DND-41 (cell line): ENCODE data around the gene ARHGAP21.

Experiments
- ATAC-seq: fragments of 200-7000 bp; cut with Tn5 transposase; 3 replicates; pipeline ENCODE4 v1.9.1; 2021; ENCODE audit warnings: low read depth; ENCODE audit not compliant: insufficient read depth
- DNase-seq: peaks from one replicate; pipeline ENCODE4 v3.0.0-alpha.2; 2020
- H2AFZ ChIP-seq: 2 replicates; pipeline ENCODE4 v1.6.0; 2012; ENCODE audit warnings: low read depth, low read length
- H3K27ac ChIP-seq: 2 replicates; pipeline ENCODE4 v1.5.1; 2012; ENCODE audit warnings: low read length, inconsistent platforms
- H3K27me3 ChIP-seq: fragments of 200-600 bp; sonication (generic); 2 replicates; pipeline ENCODE4 v1.6.0; 2012; ENCODE audit warnings: low read length, mild to moderate bottlenecking, inconsistent platforms; ENCODE audit not compliant: insufficient read depth, poor library complexity
- H3K36me3 ChIP-seq: 2 replicates; pipeline ENCODE4 v1.5.1; 2012; ENCODE audit warnings: low read length, inconsistent platforms; ENCODE audit not compliant: insufficient read depth
- H3K4me1 ChIP-seq: 2 replicates; pipeline ENCODE4 v1.5.1; 2012; ENCODE audit warnings: mild to moderate bottlenecking, low read length; ENCODE audit not compliant: insufficient read depth
- H3K4me2 ChIP-seq: 2 replicates; pipeline ENCODE4 v1.6.0; 2012; ENCODE audit warnings: mild to moderate bottlenecking, moderate library complexity, low read length, inconsistent platforms; ENCODE audit not compliant: insufficient read depth
- H3K4me3 ChIP-seq, 2 experiments: fragments of 200-600 bp in 1 of 2; shearing (Covaris generic) in 1 of 2; 2 replicates each; pipeline ENCODE4 v1.5.1; 2012 to 2016; ENCODE audit warnings: inconsistent platforms in 2 of 2, low read length in 2 of 2, mild to moderate bottlenecking in 2 of 2, low read depth in 1 of 2, moderate library complexity in 1 of 2
- H3K79me2 ChIP-seq: 2 replicates; pipeline ENCODE4 v1.6.0; 2012; ENCODE audit warnings: low read length, inconsistent platforms; ENCODE audit not compliant: insufficient read depth
- H3K9ac ChIP-seq: 2 replicates; pipeline ENCODE4 v1.6.0; 2012; ENCODE audit warnings: low read depth, mild to moderate bottlenecking, inconsistent platforms, low read length, moderate library complexity
- H3K9me3 ChIP-seq: 2 replicates; pipeline ENCODE4 v1.5.1; 2012; ENCODE audit warnings: low read length, moderate library complexity, mild to moderate bottlenecking, inconsistent platforms; ENCODE audit not compliant: insufficient read depth, severe bottlenecking
- H4K20me1 ChIP-seq: 2 replicates; pipeline ENCODE4 v1.6.0; 2012; ENCODE audit warnings: low read length; ENCODE audit not compliant: insufficient read depth
- EZH2 ChIP-seq: IDR thresholded peaks from 3 replicates; pipeline ENCODE4 v1.6.1; 2012; ENCODE audit warnings: borderline replicate concordance, low read depth, mild to moderate bottlenecking, moderate library complexity, low read length, inconsistent platforms; ENCODE audit not compliant: severe bottlenecking
- TF ChIP-seq, protein P1 (sequence below): IDR thresholded peaks from 2 replicates; pipeline ENCODE4 v1.5.1; 2012; ENCODE audit warnings: borderline replicate concordance, low read length, moderate library complexity, mild to moderate bottlenecking; ENCODE audit not compliant: poor library complexity, severe bottlenecking; ENCODE audit errors: extremely low read depth

The ARHGAP21 gene

DNA sequence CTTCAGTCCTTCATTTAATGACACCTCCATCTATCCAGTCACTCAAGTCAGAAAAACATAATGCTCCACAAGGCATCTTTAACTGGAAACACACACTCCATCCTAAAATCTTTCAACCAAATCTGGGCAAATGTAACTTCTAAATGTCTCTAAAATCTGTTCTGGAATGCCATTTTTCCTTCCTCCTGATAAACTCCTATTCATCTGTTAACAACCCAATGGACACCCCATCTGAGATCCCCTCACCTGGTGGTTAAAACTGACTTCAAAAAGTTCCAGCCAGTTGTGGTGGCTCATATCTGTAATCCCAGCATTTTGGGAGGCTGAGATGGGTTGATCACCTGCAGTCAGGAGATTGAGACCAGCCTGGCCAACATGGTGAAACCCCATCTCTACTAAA, 78.7 kb downstream of the ARHGAP21 start:
- Histone ChIP-seq H3K4me3 (no peak overlapping the region), H3K4me1 (peaks cover 25% of the 10 kb centered on the region), H3K27me3 (no peaks in the 10 kb centered on the region), H3K36me3 (peaks cover 10% of the 10 kb centered on the region; the same call in 1 of the 2 replicates), H3K27ac (peak overlapping the region; percentile 59; the same call in 1 of the 2 replicates), H4K20me1 (no peaks in the 10 kb centered on the region), H3K9me3 (no peaks in the 10 kb centered on the region), H3K79me2 (peaks cover 33% of the 10 kb centered on the region), H2AFZ (no peak overlapping the region), H3K4me2 (no peak overlapping the region), H3K9ac (no peak overlapping the region)
- TF ChIP-seq, protein P1, sequence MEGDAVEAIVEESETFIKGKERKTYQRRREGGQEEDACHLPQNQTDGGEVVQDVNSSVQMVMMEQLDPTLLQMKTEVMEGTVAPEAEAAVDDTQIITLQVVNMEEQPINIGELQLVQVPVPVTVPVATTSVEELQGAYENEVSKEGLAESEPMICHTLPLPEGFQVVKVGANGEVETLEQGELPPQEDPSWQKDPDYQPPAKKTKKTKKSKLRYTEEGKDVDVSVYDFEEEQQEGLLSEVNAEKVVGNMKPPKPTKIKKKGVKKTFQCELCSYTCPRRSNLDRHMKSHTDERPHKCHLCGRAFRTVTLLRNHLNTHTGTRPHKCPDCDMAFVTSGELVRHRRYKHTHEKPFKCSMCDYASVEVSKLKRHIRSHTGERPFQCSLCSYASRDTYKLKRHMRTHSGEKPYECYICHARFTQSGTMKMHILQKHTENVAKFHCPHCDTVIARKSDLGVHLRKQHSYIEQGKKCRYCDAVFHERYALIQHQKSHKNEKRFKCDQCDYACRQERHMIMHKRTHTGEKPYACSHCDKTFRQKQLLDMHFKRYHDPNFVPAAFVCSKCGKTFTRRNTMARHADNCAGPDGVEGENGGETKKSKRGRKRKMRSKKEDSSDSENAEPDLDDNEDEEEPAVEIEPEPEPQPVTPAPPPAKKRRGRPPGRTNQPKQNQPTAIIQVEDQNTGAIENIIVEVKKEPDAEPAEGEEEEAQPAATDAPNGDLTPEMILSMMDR = no peak
- no peak for TF ChIP-seq EZH2
- no peak for ATAC-seq
- no peak for DNase-seq

DNA sequence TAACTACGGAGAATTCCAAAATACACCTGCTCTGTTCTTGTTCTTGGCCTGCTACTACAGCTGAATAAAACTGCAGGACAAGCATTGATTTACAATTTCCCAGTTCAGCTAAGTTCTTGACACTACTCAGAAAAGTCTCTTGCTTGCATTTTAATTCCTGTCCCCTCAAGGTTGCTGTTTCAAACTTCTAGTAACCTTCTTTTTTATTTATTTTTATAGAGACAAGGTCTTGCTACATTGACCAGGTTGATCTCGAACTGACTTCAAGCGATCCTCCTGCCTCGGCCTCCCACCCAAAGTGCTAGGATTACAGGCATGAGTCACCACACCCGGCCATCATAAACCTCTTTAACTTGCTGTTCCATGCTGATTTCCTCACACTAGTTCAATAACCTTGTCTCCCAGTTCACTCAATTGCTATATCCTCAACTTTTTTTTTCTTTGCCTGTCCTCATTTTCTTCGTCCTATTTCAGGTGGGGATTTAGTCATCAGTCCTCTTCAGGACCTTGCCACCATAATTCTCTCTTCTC, 79.9 kb downstream of the ARHGAP21 start:
- Histone ChIP-seq H4K20me1 (no peaks in the 10 kb centered on the region), H3K4me3 (no peak overlapping the region), H3K9ac (no peak overlapping the region), H3K4me1 (peaks cover 25% of the 10 kb centered on the region), H3K79me2 (peaks cover 31% of the 10 kb centered on the region), H3K27me3 (no peaks in the 10 kb centered on the region), H3K9me3 (no peaks in the 10 kb centered on the region), H3K4me2 (no peak overlapping the region), H3K36me3 (peaks cover 8% of the 10 kb centered on the region; the same call in 1 of the 2 replicates), H3K27ac (no peak overlapping the region), H2AFZ (no peak overlapping the region)
- no peak for ATAC-seq
- DNase-seq = no peak
- TF ChIP-seq, protein P1 = no peak
- TF ChIP-seq EZH2 = no peak

DNA sequence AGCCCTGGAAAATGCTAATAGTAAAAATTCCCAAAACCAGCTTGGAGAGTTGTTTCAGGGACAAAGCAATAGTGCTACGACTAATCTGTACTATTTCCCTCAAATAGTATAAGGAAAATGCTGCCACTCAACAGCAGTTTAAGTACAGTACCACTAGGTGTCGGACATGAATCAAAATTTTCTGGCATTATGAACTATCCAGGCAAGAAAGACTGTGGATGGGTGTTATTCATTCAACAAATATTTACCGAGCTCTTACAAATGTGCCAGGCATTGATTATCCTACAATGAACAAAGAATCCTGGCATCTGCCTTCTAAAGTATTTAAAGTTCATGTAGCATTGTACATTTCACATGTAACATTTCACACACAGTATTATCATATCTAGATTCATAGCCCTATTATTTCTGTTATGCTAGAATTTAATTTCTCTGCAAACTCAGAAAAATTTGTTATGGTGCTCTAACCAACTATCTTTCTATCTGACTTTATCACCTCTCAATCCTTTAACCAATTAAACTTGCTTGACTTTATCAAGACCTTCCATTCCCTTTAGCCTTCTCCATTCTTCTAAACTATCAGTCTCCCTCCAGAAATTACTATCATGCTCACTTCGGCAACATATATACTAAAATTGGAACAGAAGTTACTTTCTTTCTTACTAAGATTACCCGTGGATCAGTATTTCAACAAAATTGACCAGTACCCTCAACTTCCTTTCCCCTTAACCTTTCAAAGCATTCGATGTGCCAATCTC, 80.6 kb downstream of the ARHGAP21 start:
- H4K20me1 ChIP-seq = no peaks in the 10 kb centered on the region
- no peak overlapping the region for H3K4me3 ChIP-seq
- H3K79me2 ChIP-seq = peaks cover 30% of the 10 kb centered on the region
- no peak for TF ChIP-seq EZH2
- TF ChIP-seq, protein P1 = peak; percentile 85
- no peak overlapping the region for H3K27ac ChIP-seq
- H2AFZ ChIP-seq = no peak overlapping the region
- H3K27me3 ChIP-seq = no peaks in the 10 kb centered on the region
- H3K9me3 ChIP-seq = no peaks in the 10 kb centered on the region
- no peak overlapping the region for H3K9ac ChIP-seq
- DNase-seq (peak; percentile 32), ATAC-seq (peak; percentile 75)
- H3K36me3 ChIP-seq = 0 out of 2 replicates have a peak, but pooled peaks cover 3% of the 10 kb centered on the region
- H3K4me2 ChIP-seq = no peak overlapping the region
- peaks cover 25% of the 10 kb centered on the region for H3K4me1 ChIP-seq
